ENCODE measurements around the gene XRCC6.

XRCC6 gene

DNA sequence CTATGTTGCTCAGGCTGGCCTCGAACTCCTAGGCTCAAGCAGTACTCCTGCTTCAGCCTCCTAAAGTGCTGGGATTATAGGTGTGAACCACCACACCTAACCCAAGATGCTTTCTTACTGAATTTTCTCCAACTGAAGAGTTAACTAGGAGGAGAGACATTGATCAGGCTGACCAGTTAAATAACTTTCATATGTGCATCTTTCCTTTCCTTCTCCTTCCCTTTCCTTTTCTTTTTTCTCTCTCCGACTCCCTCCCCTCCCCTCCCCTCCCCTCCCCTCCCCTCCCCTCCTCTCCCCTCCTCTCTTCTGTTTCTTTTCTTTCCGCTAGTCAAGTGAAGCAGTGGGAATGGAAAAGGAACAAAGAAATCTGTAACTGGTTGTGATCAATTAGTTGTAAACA, 26.7 kb downstream of the XRCC6 start:
- H3K4me1 ChIP-seq (ENCODE audit: control insufficient read depth, insufficient read depth, low read depth, low read length), result peaks cover 1% of the 10 kb centered on the region
- H4K8ac ChIP-seq (ENCODE audit: low read length), result no peak overlapping the region
- peaks cover 65 to 85% of the 10 kb centered on the region in 2 experiments for H3K36me3 ChIP-seq (ENCODE audit: control insufficient read depth in 1 of 2, insufficient read depth in 2 of 2, low read depth in 1 of 2, low read length in 2 of 2)
- no peak overlapping the region for H2BK15ac ChIP-seq (ENCODE audit: low read depth, poor library complexity, severe bottlenecking)
- H3K27me3 ChIP-seq (ENCODE audit: control insufficient read depth in 1 of 2, insufficient read depth in 1 of 2, low read length in 2 of 2), result no peaks in the 10 kb centered on the region
- H4K91ac ChIP-seq (ENCODE audit: low read length), result no peak overlapping the region
- H2AK5ac ChIP-seq (ENCODE audit: low read length, severe bottlenecking), result no peak overlapping the region
- H3K4me2 ChIP-seq (ENCODE audit: low read length, poor library complexity, severe bottlenecking), result no peak overlapping the region
- no peaks in the 10 kb centered on the region for H3K9me3 ChIP-seq (ENCODE audit: control insufficient read depth, low read length)
- no peak overlapping the region for H3K4me3 ChIP-seq (ENCODE audit: insufficient read depth in 1 of 2, low read depth in 1 of 2, low read length in 2 of 2)
- H2BK5ac ChIP-seq (ENCODE audit: low read depth, low read length, poor library complexity, severe bottlenecking), result no peak overlapping the region
- H3K14ac ChIP-seq (ENCODE audit: low read length in 2 of 2), result no peak overlapping the region
- no peak overlapping the region for H3K4ac ChIP-seq (ENCODE audit: low read depth in 1 of 2, low read length in 2 of 2)
- H2BK120ac ChIP-seq (ENCODE audit: low read depth, low read length), result no peak overlapping the region
- DNase-seq, result no peak
- H2AFZ ChIP-seq (ENCODE audit: low read depth, low read length), result no peak overlapping the region
- 100% methylated on average over 1 of the region's 3 CpGs for WGBS
- peaks cover 21% of the 10 kb centered on the region for H3K79me1 ChIP-seq (replicated peaks; ENCODE audit: low read length, poor library complexity, severe bottlenecking)
- H3K18ac ChIP-seq (ENCODE audit: low read depth in 1 of 2, low read length in 2 of 2), result no peak overlapping the region
- no peak overlapping the region for H3K23ac ChIP-seq (ENCODE audit: low read length in 2 of 2)
- no peak overlapping the region for H2BK12ac ChIP-seq (ENCODE audit: low read length in 2 of 2)
- H3K27ac ChIP-seq (ENCODE audit: low read length, poor library complexity, severe bottlenecking), result no peak overlapping the region
- no peak overlapping the region for H3K9ac ChIP-seq (ENCODE audit: low read length)

DNA sequence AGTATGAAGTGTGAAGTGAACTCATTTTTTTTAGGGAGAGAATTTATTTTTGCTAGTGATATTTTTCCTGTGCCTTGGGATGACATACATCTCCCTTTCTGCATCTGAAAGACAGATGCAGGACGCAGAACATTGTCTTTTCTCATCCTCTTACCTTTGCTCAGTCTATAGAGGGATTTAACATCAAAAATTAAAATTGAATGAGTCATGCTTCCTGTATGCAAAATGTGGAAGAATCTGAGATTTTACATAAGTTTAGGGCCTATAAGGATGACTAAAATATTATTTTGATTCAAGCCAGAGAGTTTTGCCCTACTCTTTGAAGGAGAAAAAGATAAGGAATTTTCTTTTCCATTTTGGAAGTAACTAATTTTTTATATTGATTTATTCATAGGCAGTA, 27.3 kb downstream of the XRCC6 start:
- Histone ChIP-seq H4K8ac (ENCODE audit: low read length) (no peak overlapping the region), H3K27ac (ENCODE audit: low read length, poor library complexity, severe bottlenecking) (no peak overlapping the region), H3K18ac (ENCODE audit: low read depth in 1 of 2, low read length in 2 of 2) (no peak overlapping the region), H3K36me3 (ENCODE audit: control insufficient read depth in 1 of 2, insufficient read depth in 2 of 2, low read depth in 1 of 2, low read length in 2 of 2) (peaks cover 65 to 85% of the 10 kb centered on the region in 2 experiments), H3K9me3 (ENCODE audit: control insufficient read depth, low read length) (no peaks in the 10 kb centered on the region), H2BK15ac (ENCODE audit: low read depth, poor library complexity, severe bottlenecking) (no peak overlapping the region), H3K4me2 (ENCODE audit: low read length, poor library complexity, severe bottlenecking) (no peak overlapping the region), H2BK5ac (ENCODE audit: low read depth, low read length, poor library complexity, severe bottlenecking) (no peak overlapping the region), H3K4ac (ENCODE audit: low read depth in 1 of 2, low read length in 2 of 2) (no peak overlapping the region), H4K91ac (ENCODE audit: low read length) (no peak overlapping the region), H2BK12ac (ENCODE audit: low read length in 2 of 2) (no peak overlapping the region), H2BK120ac (ENCODE audit: low read depth, low read length) (no peak overlapping the region), H3K79me1 (replicated peaks; ENCODE audit: low read length, poor library complexity, severe bottlenecking) (peaks cover 23% of the 10 kb centered on the region), H3K4me3 (ENCODE audit: insufficient read depth in 1 of 2, low read depth in 1 of 2, low read length in 2 of 2) (no peak overlapping the region), H3K14ac (ENCODE audit: low read length in 2 of 2) (no peak overlapping the region), H3K23ac (ENCODE audit: low read length in 2 of 2) (no peak overlapping the region), H3K4me1 (ENCODE audit: control insufficient read depth, insufficient read depth, low read depth, low read length) (peaks cover 1% of the 10 kb centered on the region), H3K9ac (ENCODE audit: low read length) (no peak overlapping the region), H2AK5ac (ENCODE audit: low read length, severe bottlenecking) (no peak overlapping the region), H2AFZ (ENCODE audit: low read depth, low read length) (no peak overlapping the region), H3K27me3 (ENCODE audit: control insufficient read depth in 1 of 2, insufficient read depth in 1 of 2, low read length in 2 of 2) (no peaks in the 10 kb centered on the region)
- no peak for DNase-seq
- no CpG with 5 or more reads among the region's 1 CpG for WGBS

DNA sequence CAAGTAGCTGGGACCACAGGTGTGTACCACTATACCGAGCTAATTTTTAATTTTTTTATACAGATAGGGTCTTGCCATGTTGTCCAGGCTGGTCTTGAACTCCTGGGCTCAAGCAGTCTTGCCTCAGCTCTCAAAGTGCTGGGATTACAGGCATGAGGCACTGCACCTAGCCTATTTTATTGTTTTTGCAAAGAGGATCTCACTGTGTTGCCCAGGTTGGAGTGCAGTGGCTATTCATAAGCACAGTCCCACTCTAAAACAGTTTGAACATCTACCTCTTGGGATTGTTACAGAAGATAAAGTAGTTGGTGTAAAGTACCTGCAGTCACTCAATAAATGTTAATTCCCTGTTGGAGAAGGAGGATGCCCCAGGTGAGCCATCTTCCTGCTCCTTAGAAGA, 29.1 kb downstream of the XRCC6 start:
- Histone ChIP-seq H3K9ac (ENCODE audit: low read length) (no peak overlapping the region), H3K36me3 (ENCODE audit: control insufficient read depth in 1 of 2, insufficient read depth in 2 of 2, low read depth in 1 of 2, low read length in 2 of 2) (peaks cover 72 to 90% of the 10 kb centered on the region in 2 experiments), H3K79me1 (replicated peaks; ENCODE audit: low read length, poor library complexity, severe bottlenecking) (peaks cover 31% of the 10 kb centered on the region), H3K4ac (ENCODE audit: low read depth in 1 of 2, low read length in 2 of 2) (no peak overlapping the region), H3K4me2 (ENCODE audit: low read length, poor library complexity, severe bottlenecking) (no peak overlapping the region), H3K27me3 (ENCODE audit: control insufficient read depth in 1 of 2, insufficient read depth in 1 of 2, low read length in 2 of 2) (no peaks in the 10 kb centered on the region), H4K91ac (ENCODE audit: low read length) (no peak overlapping the region), H3K4me1 (ENCODE audit: control insufficient read depth, insufficient read depth, low read depth, low read length) (peaks cover 1% of the 10 kb centered on the region), H3K4me3 (ENCODE audit: insufficient read depth in 1 of 2, low read depth in 1 of 2, low read length in 2 of 2) (no peak overlapping the region), H2AFZ (ENCODE audit: low read depth, low read length) (no peak overlapping the region), H2BK5ac (ENCODE audit: low read depth, low read length, poor library complexity, severe bottlenecking) (no peak overlapping the region), H3K18ac (ENCODE audit: low read depth in 1 of 2, low read length in 2 of 2) (no peak overlapping the region), H3K14ac (ENCODE audit: low read length in 2 of 2) (no peak overlapping the region), H4K8ac (ENCODE audit: low read length) (no peak overlapping the region), H2BK120ac (ENCODE audit: low read depth, low read length) (no peak overlapping the region), H2BK15ac (ENCODE audit: low read depth, poor library complexity, severe bottlenecking) (no peak overlapping the region), H2AK5ac (ENCODE audit: low read length, severe bottlenecking) (no peak overlapping the region), H3K9me3 (ENCODE audit: control insufficient read depth, low read length) (no peaks in the 10 kb centered on the region), H2BK12ac (ENCODE audit: low read length in 2 of 2) (no peak overlapping the region), H3K27ac (ENCODE audit: low read length, poor library complexity, severe bottlenecking) (no peak overlapping the region), H3K23ac (ENCODE audit: low read length in 2 of 2) (no peak overlapping the region)
- DNase-seq, result no peak
- 100% methylated on average over 1 of the region's 1 CpG for WGBS

DNA sequence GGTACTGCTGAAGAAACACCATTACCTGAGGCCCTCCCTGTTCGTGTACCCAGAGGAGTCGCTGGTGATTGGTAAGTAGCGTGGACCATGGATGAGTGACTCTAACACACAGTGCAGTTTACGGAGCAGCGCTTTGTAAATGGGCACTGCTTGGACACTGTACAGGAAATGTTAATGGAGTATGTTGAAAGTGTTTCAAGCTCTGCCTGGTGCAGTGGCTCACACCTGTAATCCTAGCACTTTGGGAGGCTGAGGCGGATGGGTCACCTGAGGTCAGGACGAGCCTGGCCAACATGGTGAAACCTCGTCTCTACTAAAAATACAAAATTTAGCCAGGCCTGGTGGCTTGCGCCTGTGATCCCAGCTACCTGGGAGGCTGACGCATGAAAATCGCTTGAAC, 29.7 kb downstream of the XRCC6 start:
- Histone ChIP-seq H3K4me1 (ENCODE audit: control insufficient read depth, insufficient read depth, low read depth, low read length) (peaks cover 1% of the 10 kb centered on the region), H2AFZ (ENCODE audit: low read depth, low read length) (no peak overlapping the region), H4K8ac (ENCODE audit: low read length) (no peak overlapping the region), H3K4ac (ENCODE audit: low read depth in 1 of 2, low read length in 2 of 2) (no peak overlapping the region), H4K91ac (ENCODE audit: low read length) (no peak overlapping the region), H3K23ac (ENCODE audit: low read length in 2 of 2) (no peak overlapping the region), H3K27ac (ENCODE audit: low read length, poor library complexity, severe bottlenecking) (no peak overlapping the region), H3K4me2 (ENCODE audit: low read length, poor library complexity, severe bottlenecking) (no peak overlapping the region), H2AK5ac (ENCODE audit: low read length, severe bottlenecking) (no peak overlapping the region), H3K9me3 (ENCODE audit: control insufficient read depth, low read length) (no peaks in the 10 kb centered on the region), H3K4me3 (ENCODE audit: insufficient read depth in 1 of 2, low read depth in 1 of 2, low read length in 2 of 2) (no peak overlapping the region), H2BK120ac (ENCODE audit: low read depth, low read length) (no peak overlapping the region), H2BK5ac (ENCODE audit: low read depth, low read length, poor library complexity, severe bottlenecking) (no peak overlapping the region), H2BK15ac (ENCODE audit: low read depth, poor library complexity, severe bottlenecking) (no peak overlapping the region), H2BK12ac (ENCODE audit: low read length in 2 of 2) (no peak overlapping the region), H3K18ac (ENCODE audit: low read depth in 1 of 2, low read length in 2 of 2) (no peak overlapping the region), H3K79me1 (replicated peaks; ENCODE audit: low read length, poor library complexity, severe bottlenecking) (peaks cover 33% of the 10 kb centered on the region), H3K9ac (ENCODE audit: low read length) (no peak overlapping the region), H3K27me3 (ENCODE audit: control insufficient read depth in 1 of 2, insufficient read depth in 1 of 2, low read length in 2 of 2) (no peaks in the 10 kb centered on the region), H3K14ac (ENCODE audit: low read length in 2 of 2) (no peak overlapping the region), H3K36me3 (ENCODE audit: control insufficient read depth in 1 of 2, insufficient read depth in 2 of 2, low read depth in 1 of 2, low read length in 2 of 2) (peaks cover 73 to 88% of the 10 kb centered on the region in 2 experiments)
- 97% methylated on average over 11 of the region's 11 CpGs for WGBS
- DNase-seq, result no peak

Data from mesenchymal stem cell (in vitro differentiated cells and primary cell).